ENCODE measurements around the gene NFIB.

- no peak for TF ChIP-seq CTCF (IDR thresholded peaks at IDR 0.05)
- no peak for TF ChIP-seq POLR2A (IDR thresholded peaks at IDR 0.05)
Observed at GRCh38 chr9:14209399-14210345, 104.3 kb downstream of the NFIB start.
